GM23248 (cell line): Measurements from ENCODE around the gene ST3GAL2. TPM values are rescaled to one million over a fixed set of nuclear protein-coding genes. Genes with fewer than 3 reads are reported as not detected.

ENCODE experiments used
- DNase-seq: peaks from one replicate; pipeline ENCODE4 v3.0.0-alpha.2; 2015
- H2AFZ ChIP-seq: fragments of 200-600 bp; sonication (generic); 2 replicates; pipeline ENCODE4 v1.6.1; 2016; ENCODE audit warnings: antibody characterized with exemption
- H3F3A ChIP-seq: fragments of 200-600 bp; sonication (generic); 2 replicates; pipeline ENCODE4 v1.6.1; 2016; ENCODE audit warnings: mild to moderate bottlenecking, antibody characterized with exemption, mixed run types; ENCODE audit not compliant: insufficient read depth
- H3K27ac ChIP-seq: fragments of 200-600 bp; sonication (generic); 2 replicates; pipeline ENCODE4 v1.5.1; 2016; ENCODE audit warnings: mild to moderate bottlenecking
- H3K27me3 ChIP-seq: fragments of 200-600 bp; sonication (generic); replicated peaks from 2 replicates; pipeline ENCODE4 v1.6.1; 2016; ENCODE audit warnings: mild to moderate bottlenecking; ENCODE audit not compliant: insufficient read depth
- H3K36me3 ChIP-seq: fragments of 200-600 bp; sonication (generic); 2 replicates; pipeline ENCODE4 v1.6.1; 2016; ENCODE audit warnings: low read depth, mild to moderate bottlenecking
- H3K4me1 ChIP-seq: fragments of 200-600 bp; sonication (generic); 2 replicates; pipeline ENCODE4 v1.6.1; 2016; ENCODE audit warnings: mild to moderate bottlenecking; ENCODE audit not compliant: insufficient read depth
- H3K4me2 ChIP-seq: fragments of 200-600 bp; sonication (generic); one replicate; pipeline ENCODE4 v1.6.1; 2016; ENCODE audit warnings: mild to moderate bottlenecking; ENCODE audit not compliant: unreplicated experiment
- H3K4me3 ChIP-seq: fragments of 200-600 bp; sonication (generic); 2 replicates; pipeline ENCODE4 v1.5.1; 2016; ENCODE audit warnings: mild to moderate bottlenecking
- H3K79me2 ChIP-seq: fragments of 200-600 bp; sonication (generic); 2 replicates; pipeline ENCODE4 v1.6.1; 2016; ENCODE audit warnings: mild to moderate bottlenecking; ENCODE audit not compliant: insufficient read depth
- H3K9ac ChIP-seq: fragments of 200-600 bp; sonication (generic); 2 replicates; pipeline ENCODE4 v1.6.1; 2016; ENCODE audit warnings: mild to moderate bottlenecking
- H3K9me2 ChIP-seq: fragments of 200-600 bp; sonication (generic); 2 replicates; pipeline ENCODE4 v1.6.1; 2016; ENCODE audit warnings: mixed run types, mild to moderate bottlenecking, moderate library complexity; ENCODE audit not compliant: insufficient read depth
- H3K9me3 ChIP-seq: fragments of 200-600 bp; sonication (generic); one replicate; pipeline ENCODE4 v1.6.1; 2017; ENCODE audit warnings: low read depth
- H4K20me1 ChIP-seq: fragments of 200-600 bp; sonication (generic); 2 replicates; pipeline ENCODE4 v1.6.0; 2016; ENCODE audit not compliant: insufficient read depth
- EZH2 ChIP-seq: fragments of 200-600 bp; sonication (generic); IDR thresholded peaks from 2 replicates; pipeline ENCODE4 v1.6.1; 2018; ENCODE audit warnings: antibody characterized with exemption, mild to moderate bottlenecking; ENCODE audit not compliant: insufficient read depth, poor library complexity, severe bottlenecking
- EZH2phosphoT487 ChIP-seq: fragments of 200-600 bp; sonication (generic); IDR thresholded peaks from 2 replicates; pipeline ENCODE4 v1.6.1; 2018; ENCODE audit warnings: antibody characterized with exemption, moderate library complexity, mild to moderate bottlenecking, low read depth; ENCODE audit not compliant: insufficient read depth
- WGBS, 2 experiments: methylation state at CpG; one replicate each; pipeline ENCODE4 v1.1.6; 2015 to 2017; ENCODE audit warnings: low lambda C conversion rate in 2 of 2, low coverage in 1 of 2; ENCODE audit errors: missing lambda C conversion rate in 2 of 2; 5-methylcytosine and 5-hydroxymethylcytosine counted together
- in situ Hi-C: fragments of 300-500 bp; cut with MboI; formaldehyde crosslinking; loops from 2 replicates; pipeline ENCODE4 v1.15.0; 2020
- polyA plus RNA-seq: library from polyadenylated mRNA; unstranded; fragments of >200 nt; fragmentation: Nextera tagmentation; extraction: Ambion mirVana; gene quantifications from 2 replicates; pipeline ENCODE4 v1.2.1, GENCODE V29; 2016
- total RNA-seq: library from RNA; depleted of rRNA; stranded (reverse); fragments of >200 nt; shearing (Covaris generic); gene quantifications from 2 replicates; pipeline ENCODE4 v1.2.3, GENCODE V29; 2014; rRNA removed

ST3GAL2 gene
- 28.8 and 32.5 TPM in 2 replicates for total RNA-seq
- 10.8 and 13.3 TPM in 2 replicates for polyA plus RNA-seq

GRCh38 chr16:70438969-70439862, at the start of gene ST3GAL2:
Gene ST3GAL2, minus strand, starts transcription at chr16:70439100. Its CDS starts 40,570 bp downstream, at chr16:70398530.
- peaks cover 22% of the 10 kb centered on the region for H3K4me1 ChIP-seq
- WGBS, 2 experiments = 5 to 7% methylated on average over 40 to 63 of the region's 86 CpGs
- peak within 1 kb of the TSS; percentile 87 for H3K4me3 ChIP-seq
- peak; percentile 96 for DNase-seq
- peak within 1 kb of the TSS; percentile 98 for H3K4me2 ChIP-seq
- H3F3A ChIP-seq = peaks cover 19% of the 10 kb centered on the region
- H3K9ac ChIP-seq = peak within 1 kb of the TSS; percentile 84
- no peaks in the 10 kb centered on the region for H3K36me3 ChIP-seq
- H3K9me3 ChIP-seq = no peaks in the 10 kb centered on the region
- in situ Hi-C loops = no loop called here
- TF ChIP-seq EZH2phosphoT487 (no peak), EZH2 (no peak)
- H3K9me2 ChIP-seq = no peaks in the 10 kb centered on the region
- peak within 1 kb of the TSS; percentile 76 for H3K27ac ChIP-seq
- H3K27me3 ChIP-seq = no peaks in the 10 kb centered on the region
- H3K79me2 ChIP-seq = peaks cover 37% of the 10 kb centered on the region
- H2AFZ ChIP-seq = peak within 1 kb of the TSS; percentile 88
- H4K20me1 ChIP-seq = no peaks in the 10 kb centered on the region

DNA sequence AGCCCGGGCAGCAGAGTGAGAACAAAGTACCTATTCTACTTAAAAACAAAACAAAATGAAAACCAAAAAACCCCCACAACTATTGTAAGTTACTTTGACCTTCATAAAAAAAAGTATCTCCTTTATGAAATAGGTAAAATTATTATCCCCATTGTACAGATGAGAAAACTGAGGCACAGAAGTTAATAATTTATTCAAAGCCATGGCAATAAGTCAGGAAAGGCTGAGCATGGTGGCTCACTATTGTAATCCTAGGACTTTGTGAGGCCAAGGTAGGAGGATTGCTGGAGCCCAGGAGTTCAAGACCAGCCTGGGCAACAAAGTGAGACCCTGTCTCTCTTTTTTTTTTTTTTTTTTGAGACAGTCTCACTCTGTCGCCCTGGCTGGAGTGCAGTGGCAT, 46.0 kb upstream of the ST3GAL2 start:
- H4K20me1 ChIP-seq = no peaks in the 10 kb centered on the region
- peaks cover 13% of the 10 kb centered on the region for H3K4me1 ChIP-seq
- no peak overlapping the region for H3K4me2 ChIP-seq
- no peak overlapping the region for H2AFZ ChIP-seq
- TF ChIP-seq EZH2phosphoT487 (no peak), EZH2 (no peak)
- H3K36me3 ChIP-seq = no peaks in the 10 kb centered on the region; the same call in 1 of the 2 replicates
- H3K9me2 ChIP-seq = no peaks in the 10 kb centered on the region
- no peak overlapping the region for H3K9ac ChIP-seq
- H3K9me3 ChIP-seq = no peaks in the 10 kb centered on the region
- peaks cover 22% of the 10 kb centered on the region for H3F3A ChIP-seq
- H3K79me2 ChIP-seq = no peaks in the 10 kb centered on the region
- no peak overlapping the region for H3K4me3 ChIP-seq
- in situ Hi-C loops = no loop called here
- no peaks in the 10 kb centered on the region for H3K27me3 ChIP-seq
- WGBS, 2 experiments = 94 to 95% methylated on average over 1 to 2 of the region's 2 CpGs
- no peak for DNase-seq
- H3K27ac ChIP-seq = no peak overlapping the region

- Histone ChIP-seq H3K27me3 (no peaks in the 10 kb centered on the region), H3K9me3 (no peaks in the 10 kb centered on the region), H3K4me2 (no peak overlapping the region), H3K27ac (no peak overlapping the region), H3K4me3 (no peak overlapping the region), H3K4me1 (peaks cover 13% of the 10 kb centered on the region), H3F3A (peaks cover 22% of the 10 kb centered on the region), H2AFZ (no peak overlapping the region), H3K79me2 (no peaks in the 10 kb centered on the region), H3K36me3 (no peaks in the 10 kb centered on the region; the same call in 1 of the 2 replicates), H3K9me2 (no peaks in the 10 kb centered on the region), H3K9ac (no peak overlapping the region), H4K20me1 (no peaks in the 10 kb centered on the region)
- in situ Hi-C loops = no loop called here
- TF ChIP-seq EZH2phosphoT487 (no peak), EZH2 (no peak)
- DNase-seq = no peak
- WGBS, 2 experiments = 87 to 94% methylated on average over 5 of the region's 5 CpGs
Measured at GRCh38 chr16:70483426-70483825, 44.5 kb upstream of the ST3GAL2 start.

- no peaks in the 10 kb centered on the region for H4K20me1 ChIP-seq
- H3K27me3 ChIP-seq = no peaks in the 10 kb centered on the region
- no peak overlapping the region; the same call in 1 of the 2 replicates for H2AFZ ChIP-seq
- in situ Hi-C loops = no loop called here
- peak; percentile 45 for DNase-seq
- H3F3A ChIP-seq = peaks cover 22% of the 10 kb centered on the region
- H3K27ac ChIP-seq = peak overlapping the region; percentile 52
- WGBS, 2 experiments = 90 to 92% methylated on average over 4 to 5 of the region's 5 CpGs
- H3K9ac ChIP-seq = no peak overlapping the region
- no peaks in the 10 kb centered on the region for H3K79me2 ChIP-seq
- H3K4me2 ChIP-seq = no peak overlapping the region
- H3K9me2 ChIP-seq = no peaks in the 10 kb centered on the region
- H3K4me3 ChIP-seq = no peak overlapping the region
- H3K9me3 ChIP-seq = no peaks in the 10 kb centered on the region
- no peak for TF ChIP-seq EZH2
- no peak for TF ChIP-seq EZH2phosphoT487
- H3K4me1 ChIP-seq = peaks cover 13% of the 10 kb centered on the region
- H3K36me3 ChIP-seq = no peaks in the 10 kb centered on the region; the same call in 1 of the 2 replicates
Measured at GRCh38 chr16:70482624-70483023, 43.7 kb upstream of the ST3GAL2 start.
